ENCODE measurements around the gene TRABD.

TRABD gene

GRCh38 chr22:50245214-50246072, 59.7 kb downstream of the TRABD start:
- no peak for DNase-seq (ENCODE audit: low read depth)
- H3K4me3 ChIP-seq (ENCODE audit: low read depth, low read length), result peak overlapping the region; percentile 69
- TF ChIP-seq CTCF (IDR thresholded peaks at IDR 0.05; ENCODE audit: control insufficient read depth, extremely low read depth, insufficient read depth), result no peak

GRCh38 chr22:50246242-50247175, 60.8 kb downstream of the TRABD start:
- H3K4me3 ChIP-seq (ENCODE audit: low read depth, low read length), result peak overlapping the region; percentile 69
- no peak for DNase-seq (ENCODE audit: low read depth)
- TF ChIP-seq CTCF (IDR thresholded peaks at IDR 0.05; ENCODE audit: control insufficient read depth, extremely low read depth, insufficient read depth), result no peak

- H3K4me3 ChIP-seq (ENCODE audit: low read depth, low read length), result peak overlapping the region; percentile 18; the same call in 1 of the 2 replicates
- TF ChIP-seq CTCF (IDR thresholded peaks at IDR 0.05; ENCODE audit: control insufficient read depth, extremely low read depth, insufficient read depth), result no peak
- peak; percentile 66 for DNase-seq (ENCODE audit: low read depth)
These were observed 62.0 kb downstream of the TRABD start for GRCh38 chr22:50247748-50248147.

- no peak for DNase-seq (ENCODE audit: low read depth)
- peak overlapping the region; percentile 18; the same call in 1 of the 2 replicates for H3K4me3 ChIP-seq (ENCODE audit: low read depth, low read length)
- TF ChIP-seq CTCF (IDR thresholded peaks at IDR 0.05; ENCODE audit: control insufficient read depth, extremely low read depth, insufficient read depth), result no peak
These were observed 62.7 kb downstream of the TRABD start for GRCh38 chr22:50248196-50249081.
